NK-92 (cell line): ENCODE data around the gene NPAS3.

ENCODE experiments used
- DNase-seq: peaks from one replicate; lab custom pipeline; 2025; ENCODE audit not compliant: unreplicated experiment; lab: John Stamatoyannopoulos, UW

Gene NPAS3

GRCh38 chr14:33414041-33414440 lies 475.4 kb downstream of the NPAS3 start:
- no peak for DNase-seq

- DNase-seq: no peak
Measured at GRCh38 chr14:33420051-33420627, 481.5 kb downstream of the NPAS3 start.

- no peak for DNase-seq
Measured at GRCh38 chr14:33430414-33431035, 491.8 kb downstream of the NPAS3 start.

GRCh38 chr14:33432407-33433023 lies 493.8 kb downstream of the NPAS3 start:
- DNase-seq: no peak

- no peak for DNase-seq
Measured at GRCh38 chr14:33433396-33433795, 494.7 kb downstream of the NPAS3 start.

GRCh38 chr14:33435911-33436689 lies 497.4 kb downstream of the NPAS3 start:
- DNase-seq: no peak

GRCh38 chr14:33441633-33442032 lies 503.0 kb downstream of the NPAS3 start:
- no peak for DNase-seq

GRCh38 chr14:33444136-33444535 lies 505.5 kb downstream of the NPAS3 start:
- DNase-seq: no peak

- DNase-seq: no peak
Measured at GRCh38 chr14:33449268-33449667, 510.6 kb downstream of the NPAS3 start.

- no peak for DNase-seq
Measured at GRCh38 chr14:33449703-33450395, 511.2 kb downstream of the NPAS3 start.

- DNase-seq: no peak
Measured at GRCh38 chr14:33450416-33450815, 511.7 kb downstream of the NPAS3 start.

- DNase-seq: no peak
Measured at GRCh38 chr14:33451211-33451610, 512.5 kb downstream of the NPAS3 start.

- no peak for DNase-seq
Measured at GRCh38 chr14:33452995-33453394, 514.3 kb downstream of the NPAS3 start.

- no peak for DNase-seq
Measured at GRCh38 chr14:33454022-33454595, 515.4 kb downstream of the NPAS3 start.

GRCh38 chr14:33454707-33455106 lies 516.0 kb downstream of the NPAS3 start:
- DNase-seq: no peak

GRCh38 chr14:33455654-33456345 lies 517.1 kb downstream of the NPAS3 start:
- no peak for DNase-seq

- no peak for DNase-seq
Measured at GRCh38 chr14:33457021-33457420, 518.3 kb downstream of the NPAS3 start.

GRCh38 chr14:33457617-33458016 lies 518.9 kb downstream of the NPAS3 start:
- DNase-seq: no peak

GRCh38 chr14:33460164-33460563 lies 521.5 kb downstream of the NPAS3 start:
- no peak for DNase-seq

GRCh38 chr14:33461036-33461435 lies 522.4 kb downstream of the NPAS3 start:
- no peak for DNase-seq
